ENCODE results near the gene DLG4.
A peak's percentile ranks its signal among the peaks of the same experiment; 100 is the strongest.

Gene DLG4

GRCh38 chr17:7204336-7204735 is 15.3 kb downstream of the DLG4 start:
- peak; percentile 29 for DNase-seq
- peak; percentile 6; the same call in 2 of the 3 replicates for ATAC-seq (ENCODE audit: insufficient read depth, low read depth)
- H3K4me2 ChIP-seq (ENCODE audit: insufficient read depth, low read length), result peak overlapping the region; percentile 65

DNA sequence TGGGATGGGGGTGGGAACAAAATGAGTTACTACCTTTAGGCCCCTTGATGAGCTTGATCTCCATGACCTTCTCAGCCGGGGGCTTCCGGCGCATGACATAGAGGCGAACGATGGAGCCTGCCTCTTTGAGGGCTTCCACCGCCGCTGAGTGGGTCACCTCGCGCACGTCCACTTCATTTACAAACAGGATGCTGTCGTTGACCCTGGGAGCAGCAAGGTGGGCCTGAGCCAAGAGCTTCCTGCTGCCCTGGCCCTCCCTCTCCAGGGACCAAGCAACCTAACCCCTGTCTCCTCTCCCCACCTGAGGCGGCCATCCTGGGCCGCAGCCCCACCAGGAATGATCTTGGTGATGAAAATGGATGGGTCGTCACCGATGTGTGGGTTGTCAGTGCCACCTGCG is 16.2 kb downstream of the DLG4 start:
- peaks cover 15% of the 10 kb centered on the region for H3K36me3 ChIP-seq (ENCODE audit: insufficient read depth, low read length)
- no peaks in the 10 kb centered on the region for H4K20me1 ChIP-seq (ENCODE audit: insufficient read depth, low read length)
- H3K79me2 ChIP-seq (ENCODE audit: insufficient read depth, low read length), result no peaks in the 10 kb centered on the region
- no peak overlapping the region for H2AFZ ChIP-seq (ENCODE audit: low read depth, low read length)
- no peak for ATAC-seq (ENCODE audit: insufficient read depth, low read depth)
- H3K27me3 ChIP-seq (ENCODE audit: insufficient read depth, low read length, poor library complexity), result no peaks in the 10 kb centered on the region
- no peak overlapping the region for H3K27ac ChIP-seq (ENCODE audit: low read length)
- DNase-seq, result no peak
- H3K4me1 ChIP-seq (ENCODE audit: insufficient read depth, low read length), result peaks cover 19% of the 10 kb centered on the region
- H3K9me3 ChIP-seq (ENCODE audit: insufficient read depth, low read length, severe bottlenecking), result no peaks in the 10 kb centered on the region
- no peak overlapping the region for H3K4me3 ChIP-seq (ENCODE audit: low read depth in 1 of 2, low read length in 2 of 2)
- H3K4me2 ChIP-seq (ENCODE audit: insufficient read depth, low read length), result no peak overlapping the region
- TF ChIP-seq, protein P1, sequence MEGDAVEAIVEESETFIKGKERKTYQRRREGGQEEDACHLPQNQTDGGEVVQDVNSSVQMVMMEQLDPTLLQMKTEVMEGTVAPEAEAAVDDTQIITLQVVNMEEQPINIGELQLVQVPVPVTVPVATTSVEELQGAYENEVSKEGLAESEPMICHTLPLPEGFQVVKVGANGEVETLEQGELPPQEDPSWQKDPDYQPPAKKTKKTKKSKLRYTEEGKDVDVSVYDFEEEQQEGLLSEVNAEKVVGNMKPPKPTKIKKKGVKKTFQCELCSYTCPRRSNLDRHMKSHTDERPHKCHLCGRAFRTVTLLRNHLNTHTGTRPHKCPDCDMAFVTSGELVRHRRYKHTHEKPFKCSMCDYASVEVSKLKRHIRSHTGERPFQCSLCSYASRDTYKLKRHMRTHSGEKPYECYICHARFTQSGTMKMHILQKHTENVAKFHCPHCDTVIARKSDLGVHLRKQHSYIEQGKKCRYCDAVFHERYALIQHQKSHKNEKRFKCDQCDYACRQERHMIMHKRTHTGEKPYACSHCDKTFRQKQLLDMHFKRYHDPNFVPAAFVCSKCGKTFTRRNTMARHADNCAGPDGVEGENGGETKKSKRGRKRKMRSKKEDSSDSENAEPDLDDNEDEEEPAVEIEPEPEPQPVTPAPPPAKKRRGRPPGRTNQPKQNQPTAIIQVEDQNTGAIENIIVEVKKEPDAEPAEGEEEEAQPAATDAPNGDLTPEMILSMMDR (IDR thresholded peaks at IDR 0.05; ENCODE audit: borderline replicate concordance, extremely low read depth, low read length, poor library complexity, severe bottlenecking), result no peak
- TF ChIP-seq EZH2 (IDR thresholded peaks at IDR 0.05; ENCODE audit: borderline replicate concordance, low read depth, low read length, severe bottlenecking), result no peak
- H3K9ac ChIP-seq (ENCODE audit: low read depth, low read length), result no peak overlapping the region

More at GRCh38 chr17:7204336-7204735, 15.3 kb downstream of the DLG4 start:
- Histone ChIP-seq H3K9ac (ENCODE audit: low read depth, low read length) (peak overlapping the region; percentile 25; the same call in 1 of the 2 replicates), H2AFZ (ENCODE audit: low read depth, low read length) (peak overlapping the region; percentile 70; the same call in 1 of the 2 replicates), H3K36me3 (ENCODE audit: insufficient read depth, low read length) (peaks cover 15% of the 10 kb centered on the region), H3K27me3 (ENCODE audit: insufficient read depth, low read length, poor library complexity) (no peaks in the 10 kb centered on the region), H3K79me2 (ENCODE audit: insufficient read depth, low read length) (no peaks in the 10 kb centered on the region), H3K4me3 (ENCODE audit: low read depth in 1 of 2, low read length in 2 of 2) (peak overlapping the region in 1 of 2 experiments; percentile 52; a peak in 2 of 4 replicates), H3K4me1 (ENCODE audit: insufficient read depth, low read length) (peaks cover 19% of the 10 kb centered on the region), H4K20me1 (ENCODE audit: insufficient read depth, low read length) (no peaks in the 10 kb centered on the region), H3K9me3 (ENCODE audit: insufficient read depth, low read length, severe bottlenecking) (no peaks in the 10 kb centered on the region), H3K27ac (ENCODE audit: low read length) (0 out of 2 replicates have a peak overlapping the region, but pooled peaks have one; percentile 42)
- TF ChIP-seq EZH2 (IDR thresholded peaks at IDR 0.05; ENCODE audit: borderline replicate concordance, low read depth, low read length, severe bottlenecking), result no peak
- TF ChIP-seq, protein P1 (IDR thresholded peaks at IDR 0.05; ENCODE audit: borderline replicate concordance, extremely low read depth, low read length, poor library complexity, severe bottlenecking), result no peak

DNA sequence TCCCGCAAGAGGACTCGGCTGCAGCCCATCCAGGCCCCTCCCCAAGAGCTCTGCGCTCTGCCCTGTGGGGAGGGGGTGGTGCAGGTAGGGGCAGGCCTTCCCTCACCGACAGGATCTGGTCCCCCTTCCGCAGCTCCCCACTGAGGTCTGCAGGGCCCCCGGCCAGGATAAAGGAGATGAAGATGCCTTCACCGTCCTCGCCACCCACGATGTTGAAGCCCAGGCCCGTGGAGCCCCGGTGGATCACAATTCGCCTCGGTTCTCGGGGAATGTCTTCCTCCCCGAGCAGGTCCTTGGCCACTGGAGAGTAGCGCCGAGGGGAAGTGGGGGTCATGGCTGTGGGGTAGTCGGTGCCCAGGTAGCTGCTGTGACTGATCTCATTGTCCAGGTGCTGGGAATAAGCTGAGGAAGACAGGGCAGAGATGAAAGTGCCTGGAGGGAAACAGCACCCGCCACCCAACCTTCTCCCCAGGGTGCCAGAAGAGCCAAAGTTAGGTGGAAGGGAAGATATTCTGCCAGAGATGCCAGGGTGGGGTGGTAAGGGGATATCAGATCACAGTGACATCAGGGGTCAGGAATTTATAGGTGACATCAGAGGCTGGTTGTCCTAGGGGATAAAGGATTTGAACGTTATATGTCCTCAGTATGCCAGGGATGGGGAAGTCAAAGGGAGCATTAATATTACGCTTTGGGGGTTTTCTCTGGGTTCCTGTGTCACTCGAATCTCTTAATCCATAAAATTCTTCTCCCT is 22.8 kb downstream of the DLG4 start:
- H4K20me1 ChIP-seq (ENCODE audit: insufficient read depth, low read length), result 0 out of 2 replicates have a peak, but pooled peaks cover 3% of the 10 kb centered on the region
- H3K4me1 ChIP-seq (ENCODE audit: insufficient read depth, low read length), result no peaks in the 10 kb centered on the region
- no peak overlapping the region for H3K9ac ChIP-seq (ENCODE audit: low read depth, low read length)
- H3K4me3 ChIP-seq (ENCODE audit: low read depth in 1 of 2, low read length in 2 of 2), result no peak overlapping the region
- peaks cover 22% of the 10 kb centered on the region for H3K36me3 ChIP-seq (ENCODE audit: insufficient read depth, low read length)
- DNase-seq (no peak), ATAC-seq (ENCODE audit: insufficient read depth, low read depth) (no peak)
- no peaks in the 10 kb centered on the region for H3K79me2 ChIP-seq (ENCODE audit: insufficient read depth, low read length)
- H2AFZ ChIP-seq (ENCODE audit: low read depth, low read length), result no peak overlapping the region
- no peak overlapping the region for H3K4me2 ChIP-seq (ENCODE audit: insufficient read depth, low read length)
- H3K27me3 ChIP-seq (ENCODE audit: insufficient read depth, low read length, poor library complexity), result no peaks in the 10 kb centered on the region
- TF ChIP-seq, protein P1 (IDR thresholded peaks at IDR 0.05; ENCODE audit: borderline replicate concordance, extremely low read depth, low read length, poor library complexity, severe bottlenecking), result no peak
- no peak for TF ChIP-seq EZH2 (IDR thresholded peaks at IDR 0.05; ENCODE audit: borderline replicate concordance, low read depth, low read length, severe bottlenecking)
- H3K9me3 ChIP-seq (ENCODE audit: insufficient read depth, low read length, severe bottlenecking), result no peaks in the 10 kb centered on the region
- H3K27ac ChIP-seq (ENCODE audit: low read length), result no peak overlapping the region
